ENCODE results near the gene MED14.

The MED14 gene

DNA sequence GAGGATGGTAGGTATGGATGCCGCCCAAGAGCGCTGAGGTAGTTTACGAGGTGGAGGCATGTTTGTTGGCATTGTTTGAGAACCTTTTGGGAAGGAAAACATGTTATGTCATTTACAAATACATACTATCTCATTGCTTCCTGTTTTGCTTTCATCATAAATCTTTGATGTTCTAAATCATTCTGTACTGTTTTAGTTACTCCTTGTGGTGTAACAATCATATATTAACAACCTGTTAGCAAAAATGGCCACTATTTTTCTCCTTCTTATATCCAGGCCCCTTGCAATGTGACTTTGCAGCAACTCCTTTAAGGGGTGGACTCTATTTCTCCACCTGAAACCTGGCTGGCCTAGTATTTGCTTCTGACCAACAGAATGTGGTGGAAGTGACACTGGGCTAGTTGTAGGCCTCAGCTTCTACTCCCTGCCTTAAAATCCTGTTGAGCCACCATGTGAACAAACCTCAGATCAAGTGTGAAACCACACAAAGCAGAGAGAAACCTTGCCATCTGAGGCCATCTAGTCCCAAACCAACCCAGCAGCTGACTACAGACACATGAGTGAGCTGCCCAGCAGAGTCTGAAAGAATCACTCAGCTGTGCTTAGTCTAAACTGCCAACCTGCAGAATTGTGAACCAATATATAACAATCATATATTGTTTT, 72.1 kb downstream of the MED14 start:
- no peak for DNase-seq

DNA sequence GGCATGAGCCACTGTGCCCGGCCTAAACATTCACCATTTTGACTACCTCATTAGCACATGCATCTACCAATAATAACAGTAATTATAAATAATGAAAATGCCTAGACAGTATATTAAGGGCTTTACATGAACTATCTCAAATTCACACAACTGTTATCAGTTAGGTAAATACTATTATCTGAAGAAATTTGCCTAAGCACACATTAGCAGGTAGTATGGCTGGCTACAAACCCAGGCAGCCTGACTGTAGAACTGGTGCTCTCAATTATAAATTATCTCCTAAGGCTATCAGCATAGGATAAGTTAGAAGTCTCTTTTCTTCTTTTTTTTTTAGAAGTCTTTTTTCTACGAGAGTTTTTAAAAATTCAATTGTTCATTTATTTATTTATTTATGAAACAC, 73.9 kb downstream of the MED14 start:
- DNase-seq = no peak

DNA sequence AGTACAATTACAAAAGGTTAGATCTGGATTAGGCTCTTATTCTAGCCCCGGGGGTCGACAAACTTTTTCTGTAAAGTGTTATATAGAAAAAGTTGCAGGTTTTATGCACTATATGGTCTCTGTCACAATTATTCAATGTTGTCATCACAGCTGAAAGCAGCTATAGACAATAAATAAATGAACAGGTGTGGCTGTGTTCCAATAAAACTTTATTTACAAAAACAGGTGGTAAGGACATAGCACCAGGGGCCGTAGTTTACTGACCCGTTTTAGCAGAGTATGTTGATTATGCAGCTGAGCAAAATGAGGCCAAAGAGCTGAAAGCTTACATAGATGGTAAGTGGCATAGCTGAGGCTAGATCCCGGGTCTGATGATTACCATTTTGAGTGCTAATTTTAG, 75.0 kb downstream of the MED14 start:
- no peak for DNase-seq

DNA sequence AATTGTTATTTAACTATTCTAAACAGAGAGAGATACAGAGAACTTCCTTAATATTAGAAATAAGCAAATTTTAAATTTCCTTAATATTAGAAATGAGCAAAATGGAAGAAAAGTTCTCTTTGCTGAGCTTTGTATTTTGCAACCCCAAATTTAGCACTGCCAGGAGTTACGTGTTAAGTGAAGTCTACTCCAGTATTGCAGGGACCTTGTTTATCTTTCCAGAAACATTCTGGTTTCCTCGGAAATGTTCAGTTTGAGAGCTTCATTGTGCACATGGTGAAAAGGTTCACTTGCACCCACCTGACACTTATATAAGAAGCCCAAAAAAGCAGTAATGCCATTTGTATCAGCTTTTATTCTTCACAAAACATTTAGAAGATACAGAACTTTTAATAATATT, 81.8 kb downstream of the MED14 start:
- no peak for DNase-seq

DNA sequence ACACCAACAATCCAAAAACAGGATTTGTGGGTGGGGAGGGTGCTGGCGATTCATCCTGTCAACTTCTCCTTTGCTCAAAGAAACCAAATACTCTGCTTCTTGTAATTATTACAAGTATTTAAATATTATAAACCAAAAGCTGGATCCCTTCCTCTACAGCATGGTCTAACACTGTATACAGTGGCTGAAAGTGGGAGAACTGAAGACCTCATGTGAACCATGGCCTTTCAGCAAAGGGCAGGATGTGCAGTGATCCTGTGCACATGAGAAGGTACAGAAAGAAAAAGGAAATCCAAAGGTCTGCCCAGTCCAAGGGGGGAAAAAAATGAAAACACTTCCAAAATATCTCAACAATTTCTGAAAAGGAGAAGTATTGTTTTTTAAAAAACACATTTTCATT, 82.7 kb downstream of the MED14 start:
- no peak for DNase-seq

DNA sequence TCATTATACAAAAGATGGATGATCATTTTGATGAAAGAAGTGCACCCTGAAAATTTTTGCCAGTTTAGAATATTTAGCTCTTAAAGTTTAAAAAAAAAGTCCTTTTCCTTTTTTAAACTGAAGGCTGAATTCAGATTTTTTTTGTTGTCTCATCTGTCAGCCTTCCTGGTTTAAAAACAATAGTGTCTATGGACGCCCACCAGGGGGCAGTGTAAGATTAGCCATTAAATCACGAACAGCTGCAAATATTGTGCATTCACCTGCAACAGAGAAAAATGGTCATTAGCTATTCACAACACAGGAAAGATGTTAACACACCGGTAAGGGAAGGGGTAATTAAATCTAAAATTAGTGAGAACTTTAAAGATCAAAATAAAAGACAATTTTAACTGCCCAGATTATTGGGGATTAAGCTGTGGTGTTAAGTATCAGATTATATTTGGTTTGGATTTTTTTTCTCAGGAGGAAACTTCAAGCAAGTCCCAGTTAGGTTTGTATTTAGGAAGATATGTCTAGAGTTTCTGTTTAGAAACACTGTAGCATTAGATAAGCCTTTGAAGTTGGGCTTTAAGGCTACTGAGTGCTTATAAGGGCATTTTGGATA, 83.6 kb downstream of the MED14 start:
- peak; percentile 83 for DNase-seq

DNA sequence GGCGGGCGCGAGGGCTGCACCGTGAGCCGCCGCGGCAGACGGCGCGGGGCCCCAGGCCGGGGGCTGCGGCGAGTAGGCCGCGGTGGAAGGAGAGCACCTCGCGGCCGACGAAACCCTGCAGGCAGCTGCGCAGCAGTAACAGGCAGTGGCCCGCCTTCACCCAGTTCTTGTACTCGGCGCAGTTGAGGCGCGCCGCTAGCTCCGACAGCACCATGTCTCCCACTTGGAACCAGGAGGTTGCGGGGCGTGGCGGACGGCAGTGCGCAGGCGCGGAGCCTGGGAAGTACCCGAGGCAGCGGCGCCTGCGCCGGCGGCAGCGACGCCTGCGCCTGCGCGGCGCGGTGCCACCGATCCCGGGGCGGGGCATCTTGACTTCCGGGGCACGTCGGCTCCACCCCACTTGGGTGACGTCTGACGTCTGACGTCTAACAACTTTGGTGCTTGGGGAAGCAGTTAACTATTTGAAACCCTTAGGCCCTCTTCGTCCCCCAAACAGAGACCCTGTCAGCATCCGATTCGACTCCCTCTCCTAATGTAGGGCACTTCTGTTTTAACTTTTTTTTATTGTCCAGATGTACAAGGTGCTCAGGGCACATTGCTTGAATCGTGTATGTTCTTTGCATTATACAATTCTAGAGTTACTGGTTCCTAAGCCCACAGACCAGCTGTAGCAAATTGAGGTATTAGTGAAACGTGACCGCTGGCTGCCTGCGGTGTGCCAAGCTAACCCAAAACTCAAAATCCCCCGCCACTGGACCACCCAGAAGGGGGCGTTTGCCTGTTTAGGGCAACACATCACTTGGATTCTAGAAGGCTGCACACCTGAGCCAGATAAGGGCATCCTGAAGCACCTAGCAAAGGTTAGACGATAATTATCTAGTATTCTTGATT, 87.8 kb downstream of the MED14 start, which contains the start of gene CXorf38:
Gene CXorf38 (minus strand): TSS at position 255 of the 891 bp plus-strand sequence. CDS start 41 bp downstream, at position 214.
- DNase-seq = peak; percentile 95

DNA sequence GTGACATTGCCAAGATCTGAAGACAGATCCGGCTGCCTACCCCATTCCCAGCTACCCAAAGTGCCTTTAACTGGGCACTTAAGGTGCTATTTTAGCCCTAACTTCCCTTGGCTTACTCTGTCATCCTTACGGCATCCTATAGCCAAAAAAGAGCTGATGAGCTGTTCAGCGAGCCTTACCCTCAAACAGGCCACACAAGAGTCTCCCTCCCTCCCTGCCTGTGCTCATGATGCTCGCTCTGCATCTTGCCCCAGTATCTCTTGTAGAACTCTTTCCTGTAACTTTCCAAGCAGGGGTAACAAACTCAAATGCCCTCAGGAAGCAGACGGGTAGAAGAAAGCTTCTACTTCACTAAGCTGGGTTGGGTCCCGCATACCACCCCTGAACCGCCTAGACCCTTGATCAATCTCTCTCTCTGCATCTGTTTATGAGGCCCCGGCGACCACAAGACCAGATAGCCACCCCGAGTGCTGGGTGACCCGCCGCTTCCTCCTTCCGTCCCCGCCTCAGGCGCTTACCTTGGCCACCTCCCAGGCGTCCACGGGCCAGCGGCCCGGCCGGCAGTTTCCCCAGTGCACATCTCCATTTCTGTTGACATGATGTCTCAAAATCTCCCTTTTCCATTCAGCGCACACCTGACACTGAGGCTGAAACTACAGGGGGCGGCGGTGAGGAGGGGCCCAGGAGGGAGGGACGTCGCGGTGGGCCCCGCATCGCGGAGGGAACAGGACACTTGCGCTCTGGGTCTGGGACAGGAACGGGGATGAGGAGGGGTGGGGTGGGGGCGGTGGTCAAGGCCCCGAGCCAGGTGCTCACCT, 88.6 kb downstream of the MED14 start:
- DNase-seq = peak; percentile 27

DNA sequence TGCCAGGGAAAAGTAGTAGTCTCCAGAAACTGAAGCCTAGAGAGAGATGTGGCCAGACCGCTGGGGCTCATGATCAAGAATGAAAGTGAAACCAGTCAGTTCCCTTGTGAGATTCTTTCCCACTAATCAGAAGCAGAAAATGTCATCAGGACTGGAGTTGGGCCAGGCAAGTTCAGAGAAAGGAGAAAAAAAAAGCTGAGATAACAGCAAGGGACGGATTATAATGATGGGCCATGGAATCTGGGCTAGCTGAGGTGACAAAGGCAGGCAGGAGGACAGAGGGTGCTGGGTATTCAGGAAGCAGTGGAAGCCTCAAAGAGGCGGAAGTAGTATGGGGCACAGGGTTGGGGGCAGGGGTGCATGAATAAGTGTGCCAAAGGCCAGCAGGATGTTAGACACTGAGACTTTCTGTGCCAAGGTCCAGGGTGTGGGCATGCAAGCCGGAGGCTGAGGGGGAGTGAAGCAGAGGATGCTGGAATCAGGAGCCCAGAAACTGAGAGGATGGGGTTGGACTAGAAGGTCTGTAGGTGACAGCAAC, 90.5 kb downstream of the MED14 start:
- DNase-seq = peak; percentile 53

DNA sequence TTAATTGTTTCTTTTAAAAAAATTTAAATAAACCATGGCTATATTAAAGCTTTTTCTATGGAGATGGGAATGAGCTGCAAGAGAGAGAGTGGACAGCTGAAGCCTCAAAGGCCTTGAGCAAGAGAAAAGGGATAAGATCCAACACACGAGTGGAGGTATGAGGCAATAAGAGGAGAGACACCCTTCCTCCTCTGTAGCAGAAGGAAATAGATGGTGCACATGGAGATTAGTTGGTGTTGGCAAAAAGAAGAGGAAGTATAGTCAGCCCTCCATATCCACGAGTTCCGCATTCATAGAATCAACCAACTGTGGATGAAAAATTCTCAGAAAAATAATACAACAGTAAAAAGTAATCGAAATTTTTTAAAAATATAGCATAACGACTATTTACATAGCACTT, 91.2 kb downstream of the MED14 start:
- DNase-seq = no peak

DNA sequence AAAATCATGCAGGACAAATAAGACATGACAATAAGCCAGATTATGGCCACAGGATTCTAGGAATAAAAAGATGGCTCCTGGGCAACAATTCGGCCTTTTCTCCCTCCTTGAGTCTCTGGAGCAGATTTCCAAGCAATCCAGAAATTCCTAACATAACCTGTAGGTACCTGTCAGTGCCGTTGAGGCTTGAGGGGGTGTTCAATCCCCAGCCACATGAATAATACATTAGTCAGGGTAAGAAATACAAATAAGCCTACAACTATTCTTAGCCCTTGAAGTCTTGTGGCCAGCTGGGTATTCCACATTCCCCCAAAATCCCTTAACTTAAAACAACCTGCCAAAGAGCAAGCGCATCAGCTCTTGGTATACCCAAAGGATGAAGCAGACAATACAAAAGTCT, 97.7 kb downstream of the MED14 start:
- no peak for DNase-seq

DNA sequence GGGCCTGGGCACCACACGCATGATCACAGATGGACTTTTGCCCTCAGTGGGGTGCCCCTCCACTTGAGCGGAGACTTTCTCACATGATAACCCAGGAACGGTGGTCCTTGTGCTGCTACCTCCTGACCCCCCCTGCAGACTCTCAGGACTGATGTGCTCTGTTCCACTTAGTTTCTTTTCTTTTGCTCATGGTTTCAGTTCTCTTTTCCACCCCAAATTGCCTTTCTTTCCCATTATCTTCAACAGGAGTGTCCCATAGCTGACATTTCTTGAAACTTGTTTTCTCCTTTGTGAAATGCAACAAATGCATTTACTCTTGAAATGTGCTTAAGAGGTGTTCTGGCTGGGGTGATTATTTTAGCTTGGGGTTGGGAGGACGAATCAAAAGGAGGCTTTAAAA, 103.1 kb downstream of the MED14 start:
- no peak for DNase-seq

DNA sequence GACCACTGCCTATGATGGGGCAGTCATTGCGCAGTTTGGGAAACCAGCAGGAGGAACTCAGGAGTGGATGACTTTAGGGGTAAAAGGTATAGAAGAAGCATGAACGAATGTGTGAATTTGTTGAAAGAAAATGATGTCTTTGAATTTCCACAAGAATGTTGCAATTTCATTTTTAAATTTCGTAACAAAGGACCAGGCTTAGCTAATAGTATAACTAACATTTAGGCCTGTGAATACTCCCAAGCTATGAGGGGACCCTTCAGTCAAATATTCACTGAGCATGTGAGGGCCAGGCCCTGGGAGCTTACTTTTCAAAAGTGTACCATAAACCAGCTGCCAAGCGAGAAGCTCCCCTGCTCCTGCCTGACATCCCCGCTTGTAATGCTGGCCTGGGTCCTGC, 106.8 kb downstream of the MED14 start:
- DNase-seq = no peak

DNA sequence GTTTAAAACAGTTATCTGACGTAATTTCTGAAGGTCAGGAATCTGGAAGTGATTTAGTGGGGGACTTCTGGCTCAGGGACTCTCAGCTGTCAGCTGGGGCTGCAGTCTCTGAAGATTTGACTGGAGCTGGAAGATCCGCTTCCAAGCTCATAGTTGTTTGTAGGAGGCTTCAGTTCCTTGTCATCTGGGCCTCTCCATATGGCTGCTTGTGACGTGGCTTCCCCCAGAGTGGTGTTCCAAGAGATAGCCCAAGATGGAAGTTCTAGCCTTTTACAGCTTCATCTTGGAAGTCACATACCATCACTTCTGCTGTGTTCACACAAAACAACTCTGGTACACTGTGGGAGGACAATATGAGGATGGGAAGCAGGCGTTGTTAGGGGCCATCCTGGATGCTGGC, 110.0 kb downstream of the MED14 start:
- no peak for DNase-seq

DNA sequence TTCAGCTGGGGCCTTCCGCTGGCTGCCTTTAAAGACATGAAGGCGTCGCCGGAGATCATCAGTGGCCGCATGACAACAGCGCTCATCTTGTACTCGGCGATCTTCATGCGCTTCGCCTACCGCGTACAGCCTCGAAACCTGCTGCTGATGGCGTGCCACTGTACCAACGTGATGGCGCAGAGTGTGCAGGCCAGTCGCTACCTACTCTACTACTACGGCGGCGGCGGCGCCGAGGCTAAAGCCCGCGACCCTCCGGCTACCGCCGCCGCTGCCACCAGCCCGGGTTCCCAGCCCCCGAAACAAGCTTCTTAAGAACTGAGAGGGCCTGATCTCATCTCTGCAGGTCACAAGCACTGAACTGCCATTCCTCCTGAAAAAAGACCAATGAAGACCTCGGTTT, 111.7 kb downstream of the MED14 start:
- no peak for DNase-seq

DNA sequence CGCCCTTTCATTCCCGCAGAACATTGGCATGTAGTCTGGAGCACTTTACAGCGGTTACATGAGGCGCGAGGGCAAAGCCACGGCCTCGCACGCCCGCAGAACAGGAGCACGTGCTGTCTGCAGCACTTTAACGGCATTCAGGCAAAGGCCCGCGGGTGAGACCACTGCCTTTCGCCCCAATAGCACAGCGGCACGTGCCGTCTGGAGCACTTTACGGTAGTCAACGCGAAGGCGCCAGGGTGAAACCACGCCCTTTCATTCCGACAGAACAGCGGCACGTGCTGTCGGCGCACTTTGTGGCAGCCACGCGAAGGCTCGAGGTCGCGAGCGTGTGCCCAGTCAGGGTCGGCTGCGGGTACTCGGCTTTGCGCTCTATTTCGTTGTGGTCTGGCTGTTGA, 112.2 kb downstream of the MED14 start, which contains the start of gene MPC1L:
Gene MPC1L (plus strand): TSS at position 290 of the 398 bp plus-strand sequence. CDS start 138 bp downstream, outside the sequence.
- DNase-seq = no peak

DNA sequence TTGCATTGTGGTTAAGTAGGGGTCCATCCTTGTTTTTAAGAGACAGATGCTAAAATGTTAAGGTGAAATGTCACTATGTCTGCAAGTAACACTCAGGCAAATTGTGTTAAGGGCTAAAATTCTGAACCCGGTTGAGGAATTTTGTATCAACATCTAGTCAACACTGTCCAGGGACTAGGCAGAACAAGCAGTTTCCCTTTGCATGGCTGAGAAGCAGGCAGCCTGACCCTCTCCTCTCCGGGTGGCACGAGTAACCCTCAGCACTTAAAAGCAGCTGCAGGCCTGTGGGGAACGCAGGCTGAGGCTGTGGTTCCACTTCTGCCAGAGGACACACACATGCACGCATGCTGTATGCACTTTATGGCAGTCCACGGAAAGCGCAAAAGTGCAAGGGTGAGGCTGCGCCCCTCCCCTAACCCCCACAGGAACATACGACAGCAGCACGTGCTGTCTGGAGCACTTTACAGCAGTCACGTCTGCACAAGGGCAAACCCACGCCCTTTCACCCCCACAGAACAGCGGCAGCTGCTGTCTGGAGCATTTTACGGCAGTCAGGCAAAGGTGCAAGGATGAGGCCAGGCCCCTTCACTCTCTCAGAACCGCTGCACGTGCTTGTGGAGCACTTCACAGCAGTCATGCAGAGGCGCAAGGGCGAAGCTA, 112.7 kb downstream of the MED14 start:
- no peak for DNase-seq

DNA sequence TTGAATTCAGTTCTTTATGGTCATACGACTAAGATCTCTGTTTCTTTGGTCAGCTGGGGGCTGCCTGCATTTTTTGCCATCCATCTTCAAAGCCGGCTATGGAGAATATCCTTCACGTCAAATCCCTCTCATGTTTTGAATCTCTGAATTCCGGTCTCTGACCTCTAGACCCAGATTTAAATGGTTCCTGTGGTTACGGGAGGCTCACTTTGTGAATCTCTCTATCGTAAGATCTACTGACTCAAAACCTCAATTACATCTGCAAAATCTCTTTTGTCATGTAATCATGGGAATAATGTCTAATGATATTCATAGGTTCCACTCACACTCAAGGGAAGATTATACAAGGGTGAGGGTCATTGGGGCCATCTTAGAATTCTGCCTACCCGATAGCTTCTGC, 117.8 kb downstream of the MED14 start:
- DNase-seq = no peak

DNA sequence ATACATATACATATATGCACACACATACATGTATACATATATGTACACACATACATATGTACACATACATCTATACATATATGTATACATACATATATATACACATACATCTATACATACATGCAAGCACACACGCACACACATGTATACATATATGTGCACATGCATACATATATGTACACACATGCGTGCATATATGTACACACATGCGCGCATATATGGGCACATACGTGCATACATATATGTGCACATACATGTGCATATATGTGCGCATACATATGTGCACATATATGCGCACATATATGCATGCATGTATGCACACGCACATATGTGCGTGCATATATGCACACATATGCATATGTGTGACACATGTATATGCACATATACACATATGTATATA, 119.4 kb downstream of the MED14 start:
- no peak for DNase-seq

DNA sequence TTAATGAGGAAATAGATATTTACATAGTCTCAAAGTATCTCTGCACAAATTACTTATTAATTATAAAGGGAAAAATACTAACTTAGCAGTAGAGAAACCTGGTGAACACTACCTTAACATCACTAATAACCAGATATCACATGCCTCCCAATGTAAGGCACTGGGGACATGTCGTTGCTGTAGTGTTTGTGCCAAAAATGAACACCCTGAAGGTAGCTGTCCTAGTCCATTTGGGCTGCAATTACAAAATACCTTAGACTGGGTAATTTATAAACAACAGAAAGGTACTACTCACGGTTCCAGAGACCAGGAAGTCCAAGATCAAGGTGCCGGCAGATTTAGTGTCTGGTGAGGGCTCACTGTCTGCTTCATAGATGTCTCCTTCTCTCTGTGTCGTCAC, 122.8 kb downstream of the MED14 start:
- no peak for DNase-seq

DNA sequence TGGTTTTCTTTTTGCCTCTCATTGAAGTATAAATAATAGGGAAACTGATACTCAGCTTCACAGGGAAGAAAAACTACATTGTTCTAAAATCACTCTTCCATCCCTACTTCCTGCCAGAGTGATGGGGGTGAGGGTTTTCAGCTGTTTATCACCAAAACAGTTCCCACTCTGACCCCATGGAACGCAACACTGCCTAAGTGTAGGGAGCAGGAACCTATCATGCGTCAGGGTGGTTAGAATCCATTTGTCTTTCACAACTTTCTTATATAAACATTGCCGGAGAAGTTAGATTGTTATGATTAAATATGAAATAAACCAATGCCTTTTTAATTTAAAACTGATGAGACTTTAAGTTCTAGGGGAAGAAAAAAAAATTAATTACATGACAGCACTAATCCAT, 128.0 kb downstream of the MED14 start:
- DNase-seq = no peak

DNA sequence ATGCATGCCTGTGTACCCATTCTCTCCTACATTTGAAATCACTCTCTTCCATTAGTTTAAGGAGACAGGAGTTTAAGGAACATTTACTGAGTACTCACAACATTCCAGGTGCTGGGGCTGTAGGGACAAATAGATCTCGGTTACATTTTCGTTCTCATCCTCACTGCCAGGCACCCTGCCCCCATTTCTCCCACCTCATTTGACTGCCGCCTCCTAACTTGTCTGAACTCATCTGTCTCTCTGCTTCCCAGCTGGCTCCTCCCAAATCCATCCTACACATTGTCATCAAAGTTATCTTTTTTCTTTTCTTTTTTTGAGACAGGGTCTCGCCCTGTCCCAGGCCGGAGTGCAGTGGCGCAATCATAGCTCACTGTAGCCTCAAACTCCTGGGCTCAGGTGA, 131.9 kb downstream of the MED14 start:
- DNase-seq = no peak
